Ishikawa (cell line): Measurements from ENCODE around the gene CD3G.

Source experiments
- CEBPB ChIP-seq: IDR thresholded peaks from 2 replicates; pipeline ENCODE4 v1.6.1; 2012
- CREB1 ChIP-seq: IDR thresholded peaks from 2 replicates; pipeline ENCODE4 v1.6.1; 2012; ENCODE audit warnings: low read depth
- EGR1 ChIP-seq: IDR thresholded peaks from 2 replicates; pipeline ENCODE4 v1.6.1; 2012
- EP300 ChIP-seq: IDR thresholded peaks from 2 replicates; pipeline ENCODE4 v1.6.1; 2012; ENCODE audit warnings: borderline replicate concordance
- FOXM1 ChIP-seq: IDR thresholded peaks from 2 replicates; pipeline ENCODE4 v1.6.1; 2012; ENCODE audit warnings: low read depth, borderline replicate concordance
- MAX ChIP-seq: IDR thresholded peaks from 2 replicates; pipeline ENCODE4 v1.6.1; 2012
- NFIC ChIP-seq: IDR thresholded peaks from 2 replicates; pipeline ENCODE4 v1.6.1; 2012
- RAD21 ChIP-seq: IDR thresholded peaks from 2 replicates; pipeline ENCODE4 v1.6.1; 2012; ENCODE audit warnings: low read depth
- REST ChIP-seq: IDR thresholded peaks from 2 replicates; pipeline ENCODE4 v1.6.1; 2012; ENCODE audit warnings: low read depth, mild to moderate bottlenecking
- TAF1 ChIP-seq: IDR thresholded peaks from 2 replicates; pipeline ENCODE4 v1.6.1; 2012; ENCODE audit warnings: low read depth, mild to moderate bottlenecking
- TCF12 ChIP-seq: IDR thresholded peaks from 2 replicates; pipeline ENCODE4 v1.6.1; 2012; ENCODE audit warnings: low read depth
- TEAD4 ChIP-seq: IDR thresholded peaks from 2 replicates; pipeline ENCODE4 v1.6.1; 2012
- USF1 ChIP-seq: IDR thresholded peaks from 2 replicates; pipeline ENCODE4 v1.6.1; 2012
- YY1 ChIP-seq: IDR thresholded peaks from 2 replicates; pipeline ENCODE4 v1.6.1; 2012; ENCODE audit warnings: low read depth
- ZBTB7A ChIP-seq: IDR thresholded peaks from 2 replicates; pipeline ENCODE4 v1.6.1; 2012; ENCODE audit warnings: low read depth

CD3G gene

GRCh38 chr11:118398791-118399559 lies 54.8 kb downstream of the CD3G start:
- TF ChIP-seq ZBTB7A, result no peak
- no peak for TF ChIP-seq CREB1
- no peak for TF ChIP-seq TAF1

- TF ChIP-seq ZBTB7A (peak; percentile 58; the same call in 1 of the 2 replicates), NFIC (peak; percentile 34; the same call in 1 of the 2 replicates), FOXM1 (no peak), RAD21 (no peak), YY1 (no peak), MAX (peak; percentile 37), CEBPB (no peak), USF1 (0 out of 2 replicates have a peak, but pooled peaks have one; percentile 7), TAF1 (peak; percentile 72), TEAD4 (peak; percentile 21; the same call in 1 of the 2 replicates), TCF12 (no peak), EGR1 (no peak), REST (no peak), CREB1 (no peak), EP300 (no peak)
Measured at GRCh38 chr11:118401151-118401879, 57.2 kb downstream of the CD3G start, which contains the start of gene ATP5MG. TSS of gene ATP5MG (plus strand) at chr11:118401606. CDS start at chr11:118401666, 60 bp downstream.

- no peak for TF ChIP-seq FOXM1
- no peak for TF ChIP-seq CEBPB
- no peak for TF ChIP-seq TCF12
- no peak for TF ChIP-seq RAD21
- no peak for TF ChIP-seq YY1
- TF ChIP-seq EP300, result no peak
- no peak for TF ChIP-seq TAF1
- TF ChIP-seq NFIC, result no peak
- TF ChIP-seq ZBTB7A, result no peak
Measured at GRCh38 chr11:118401880-118402590, 57.9 kb downstream of the CD3G start.
